COLO668 (cell line): ENCODE measurements around the gene FAIM2.
"Not testable (repeated sequence)": the region's sequence is repeated elsewhere in the genome, so short reads cannot be mapped to it uniquely, and the experiment has no call there.

Experiments used
- DNase-seq: peaks from one replicate; lab custom pipeline; 2025; ENCODE audit not compliant: unreplicated experiment; lab: John Stamatoyannopoulos, UW

Gene FAIM2

DNA sequence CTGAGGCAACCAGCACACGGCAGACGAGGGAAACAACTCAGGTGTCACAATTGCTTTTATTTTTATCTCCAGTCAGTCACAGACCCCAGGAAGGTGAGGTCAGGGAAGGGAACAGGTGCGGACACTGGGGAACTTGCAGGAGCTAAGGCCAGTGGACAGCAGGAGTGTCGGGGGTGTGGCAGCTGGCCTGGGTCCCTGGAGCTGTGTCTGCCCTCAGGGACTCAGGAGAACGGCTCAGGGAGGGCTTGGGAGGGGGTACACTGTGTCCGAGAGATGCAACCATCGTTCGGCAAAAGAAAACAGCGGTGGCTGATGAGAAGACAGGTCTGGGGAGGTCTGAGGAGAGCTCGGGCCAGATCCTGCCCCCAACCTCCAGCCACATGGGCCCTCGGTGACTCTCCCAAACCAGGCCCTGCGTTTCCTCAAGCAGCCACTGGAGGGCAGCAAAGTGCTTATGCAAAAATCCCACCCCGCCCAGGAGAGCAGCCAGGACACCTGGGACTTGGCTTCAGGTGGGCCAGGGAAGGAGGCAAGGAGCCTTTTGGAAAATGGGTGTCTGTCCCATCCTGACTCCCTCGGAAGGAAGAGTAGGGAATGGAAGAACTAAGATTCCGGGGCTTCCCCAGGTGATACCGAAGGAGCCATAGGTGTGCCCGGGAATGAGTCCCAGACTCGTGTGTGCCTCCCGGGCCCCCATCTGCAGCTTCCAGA, 36.7 kb downstream of the FAIM2 start:
- peak; percentile 38 for DNase-seq

DNA sequence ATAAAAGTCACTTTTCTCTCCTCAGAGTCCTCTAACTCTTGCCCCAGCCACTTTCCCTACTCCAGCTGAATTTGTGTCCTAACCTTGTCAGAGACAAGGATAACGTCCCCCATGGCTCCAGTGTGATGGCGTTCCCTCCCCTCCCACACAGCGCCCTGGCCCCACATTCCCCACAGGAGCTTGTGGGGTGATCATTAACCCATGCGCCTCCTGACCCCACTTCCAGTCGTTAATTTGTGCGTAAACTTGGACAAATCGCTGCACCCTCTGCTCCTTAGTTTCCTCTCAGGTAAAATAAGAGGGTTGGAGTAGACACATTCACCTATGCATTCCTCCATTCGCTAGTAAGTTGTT, 37.9 kb downstream of the FAIM2 start:
- no peak for DNase-seq

DNA sequence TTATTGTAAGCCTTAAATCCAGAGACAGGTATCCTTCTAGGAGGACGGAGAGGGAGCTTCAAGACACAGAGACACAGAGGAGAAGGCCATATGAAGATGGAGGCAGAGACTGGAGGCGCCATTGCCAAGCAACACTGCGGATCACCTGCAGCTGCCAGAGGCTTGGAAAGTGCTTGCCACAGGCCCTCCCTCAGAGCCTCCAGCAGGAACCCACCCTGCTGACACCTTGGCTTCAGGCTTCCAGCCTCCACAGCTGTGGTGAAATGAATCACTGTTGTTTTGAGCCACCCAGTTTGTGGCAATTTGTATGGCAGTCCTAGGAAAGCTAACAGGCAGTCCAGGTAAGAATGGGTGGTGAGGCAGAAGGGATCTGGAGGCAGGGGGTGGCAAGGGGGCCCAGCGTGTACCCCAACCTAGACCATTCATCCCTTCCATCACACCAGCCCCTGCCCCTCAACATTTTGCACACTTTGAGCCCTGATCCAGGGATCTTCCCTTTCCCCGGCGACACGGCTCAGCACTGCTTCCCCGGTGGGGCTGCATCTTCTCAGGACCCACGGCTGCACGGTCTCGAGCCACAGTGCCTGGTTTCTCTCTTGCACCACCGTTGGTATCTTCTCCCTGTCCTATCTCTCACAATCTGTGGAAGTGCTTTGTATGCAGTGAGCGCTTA, 38.5 kb downstream of the FAIM2 start:
- DNase-seq = no peak

DNA sequence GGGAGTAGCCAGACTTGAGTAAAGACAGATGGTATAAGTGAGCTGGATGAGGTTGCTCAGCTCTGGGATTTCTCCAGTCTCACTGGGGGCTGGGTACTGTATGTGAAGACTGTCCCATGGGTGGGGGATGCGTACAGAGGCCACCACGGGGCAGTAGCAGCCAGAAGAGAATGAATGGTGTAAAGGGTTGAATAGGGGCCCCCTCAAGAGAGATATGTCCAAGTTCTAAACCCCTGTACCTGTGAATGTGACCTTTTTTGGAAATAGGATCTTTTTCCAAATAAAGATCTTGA, 39.0 kb downstream of the FAIM2 start:
- no peak for DNase-seq

DNA sequence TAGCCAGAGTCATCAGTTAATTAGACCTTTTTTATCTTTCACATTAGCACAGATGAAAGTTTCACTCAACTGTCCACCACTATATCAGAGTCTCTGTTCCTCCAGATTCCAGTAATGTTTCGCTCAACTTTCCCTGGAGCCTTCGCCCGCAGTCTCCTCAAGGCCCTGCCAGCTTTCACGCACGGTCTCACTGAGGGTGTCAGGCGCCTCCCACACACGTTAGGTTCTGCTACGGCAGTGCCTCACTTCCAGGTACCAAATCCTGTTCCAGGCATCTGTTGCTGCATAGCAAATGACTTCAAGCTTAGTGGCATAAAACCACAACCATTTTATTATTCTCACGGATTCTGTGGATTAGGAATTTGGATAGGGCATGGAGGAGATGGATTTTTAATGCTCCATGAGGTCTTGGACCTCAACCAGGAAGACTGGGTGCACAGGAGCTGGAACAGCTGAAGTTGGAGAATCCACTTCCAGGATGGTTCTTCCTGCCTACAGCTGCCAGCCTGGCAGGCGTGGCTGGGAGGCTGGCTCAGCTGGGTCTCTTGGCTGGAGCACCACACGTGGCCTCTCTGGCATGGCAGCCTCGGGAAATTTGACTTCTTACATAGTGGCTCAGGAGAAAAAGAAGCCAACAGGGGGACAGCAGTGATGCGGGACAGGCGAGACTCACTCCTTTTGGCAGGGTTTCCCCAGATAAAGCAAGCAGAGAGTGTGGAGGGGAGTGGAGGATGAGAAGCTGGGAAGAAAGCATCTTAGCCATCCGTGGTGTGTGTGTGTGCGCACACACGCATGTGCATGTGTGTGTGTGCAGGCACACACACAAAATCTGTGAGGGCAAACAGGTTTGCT, 39.5 kb downstream of the FAIM2 start:
- DNase-seq = no peak

DNA sequence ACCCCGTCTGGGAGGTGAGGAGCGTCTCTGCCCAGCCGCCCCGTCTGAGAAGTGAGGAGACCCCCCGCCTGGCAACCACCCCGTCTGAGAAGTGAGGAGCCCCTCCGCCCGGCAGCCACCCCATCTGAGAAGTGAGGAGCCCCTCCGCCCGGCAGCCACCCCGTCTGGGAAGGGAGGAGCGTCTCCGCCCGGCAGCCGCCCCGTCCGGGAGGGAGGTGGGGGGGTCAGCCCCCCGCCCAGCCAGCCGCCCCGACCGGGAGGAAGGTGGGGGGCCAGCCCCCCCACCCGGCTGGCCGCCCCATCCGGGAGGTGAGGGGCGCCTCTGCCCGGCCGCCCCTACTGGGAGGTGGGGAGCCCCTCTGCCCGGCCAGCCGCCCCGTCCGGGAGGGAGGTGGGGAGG, 42.8 kb downstream of the FAIM2 start:
- not testable (repeated sequence) for DNase-seq

DNA sequence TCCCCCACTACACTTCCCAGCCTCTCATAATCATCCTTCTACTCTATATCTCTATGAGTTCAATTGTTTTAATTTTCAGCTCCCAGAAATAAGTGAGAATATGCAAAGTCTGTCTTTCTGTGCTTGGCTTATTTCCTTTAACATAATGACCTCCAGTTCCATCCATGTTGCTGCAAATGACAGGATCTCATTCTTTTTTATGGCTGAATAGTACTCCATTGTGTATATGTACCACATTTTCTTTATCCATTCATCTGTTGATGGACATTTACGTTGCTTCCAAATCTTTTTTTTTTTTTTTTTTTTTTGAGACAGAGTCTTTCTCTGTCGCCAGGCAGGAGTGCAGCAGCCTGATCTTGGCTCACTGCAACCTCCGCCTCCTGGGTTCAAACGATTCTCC, 47.8 kb downstream of the FAIM2 start:
- not testable (repeated sequence) for DNase-seq

DNA sequence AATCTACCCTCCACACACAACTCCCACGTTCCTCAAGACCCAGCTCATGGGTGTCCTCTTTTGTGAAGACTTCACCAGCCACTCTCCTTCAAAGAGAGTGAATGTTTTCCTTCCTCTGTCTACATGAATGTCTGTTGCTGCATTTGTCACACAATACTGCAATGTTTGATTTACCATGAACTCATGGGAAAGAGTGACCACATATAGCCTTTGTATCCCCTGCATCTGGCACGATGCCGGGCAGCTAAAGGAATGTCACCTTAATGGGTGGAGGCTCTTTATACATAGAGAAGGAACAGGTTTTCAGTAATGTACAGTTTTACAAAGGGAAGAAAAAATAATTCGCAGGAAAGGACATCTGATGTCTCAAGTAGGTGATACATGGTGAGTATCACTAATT, 48.7 kb downstream of the FAIM2 start:
- no peak for DNase-seq

DNA sequence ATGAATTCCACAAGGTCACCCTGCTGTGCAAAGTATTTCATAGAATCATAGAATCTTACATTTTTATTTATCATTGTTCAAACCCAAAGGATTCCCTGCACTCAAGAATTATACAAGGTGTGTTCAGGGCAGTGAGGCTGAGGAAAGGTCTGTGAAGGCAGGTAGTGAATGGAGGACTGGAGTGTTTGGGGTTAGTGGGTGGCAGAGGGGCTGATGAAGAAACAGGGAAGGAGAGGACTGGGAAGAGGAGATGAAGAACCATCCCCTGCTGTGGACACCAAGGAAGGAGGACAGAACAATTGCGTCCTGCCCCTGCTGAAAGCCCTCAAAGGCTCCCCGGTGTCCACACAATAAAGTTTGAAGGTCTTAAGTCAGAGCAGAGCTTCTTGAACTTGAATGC, 50.0 kb downstream of the FAIM2 start:
- DNase-seq = no peak

DNA sequence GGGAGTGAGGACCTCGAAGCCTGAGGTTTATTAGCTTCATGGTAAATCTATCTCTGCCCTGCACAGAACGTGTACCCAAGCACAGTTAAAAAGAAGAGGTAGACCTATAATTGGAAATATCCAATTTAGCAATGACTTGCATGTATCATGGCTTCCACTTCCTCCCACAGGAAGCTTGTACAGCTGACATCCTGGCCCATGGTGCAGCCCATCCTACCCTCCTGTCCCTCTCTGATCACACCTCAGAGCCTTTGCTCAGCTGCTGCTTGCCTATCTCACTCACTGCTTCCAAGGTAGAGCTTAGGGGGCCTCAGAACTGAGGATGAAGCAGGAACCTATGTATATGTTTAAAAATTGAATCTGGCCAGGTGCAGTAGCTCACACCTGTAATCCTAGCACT, 56.5 kb downstream of the FAIM2 start:
- DNase-seq = no peak

DNA sequence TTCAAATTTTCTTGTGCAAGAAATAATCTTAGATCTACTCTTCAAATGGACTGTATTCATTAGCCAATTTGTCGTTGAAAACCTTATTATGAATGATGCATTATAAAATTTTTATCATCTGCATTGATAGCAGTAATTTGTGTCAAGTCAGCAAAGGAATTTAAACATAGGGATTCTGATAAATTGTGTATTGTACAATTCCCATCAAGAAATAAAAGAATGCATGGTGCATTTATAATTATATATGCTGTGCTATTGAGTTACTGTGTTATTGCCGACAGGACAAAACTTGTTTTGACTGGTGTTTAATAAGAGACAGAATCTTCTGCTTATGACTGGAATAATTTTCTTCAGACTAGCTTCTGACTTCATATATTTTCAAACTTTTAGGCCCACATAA, 57.7 kb downstream of the FAIM2 start:
- DNase-seq = no peak

DNA sequence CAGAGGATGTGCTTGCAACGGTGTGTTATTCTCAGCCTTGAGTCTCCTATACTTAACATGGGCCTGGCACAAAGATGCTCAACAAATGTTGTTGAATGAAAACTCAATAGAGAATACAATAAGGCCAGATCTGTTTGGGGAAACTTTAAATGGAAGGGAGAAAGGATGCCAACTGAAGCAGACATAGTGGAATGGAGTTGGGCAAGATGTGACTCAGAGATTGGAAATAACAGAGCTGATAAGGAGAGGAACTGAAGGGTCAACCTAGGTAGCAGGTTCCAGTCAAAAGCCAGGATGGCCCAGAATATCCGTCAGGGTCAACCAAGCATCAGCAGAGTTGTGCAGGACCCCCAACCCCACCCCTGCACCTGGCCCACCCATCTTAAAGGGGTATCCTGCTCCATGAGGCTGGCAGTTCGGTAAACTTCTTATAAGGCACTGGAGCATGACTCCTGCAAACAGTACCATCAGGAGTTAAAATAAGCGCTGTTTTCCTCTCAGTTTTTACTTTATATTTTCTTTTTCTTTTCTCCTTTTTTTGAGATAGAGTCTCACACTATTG, 59.7 kb downstream of the FAIM2 start:
- no peak for DNase-seq

DNA sequence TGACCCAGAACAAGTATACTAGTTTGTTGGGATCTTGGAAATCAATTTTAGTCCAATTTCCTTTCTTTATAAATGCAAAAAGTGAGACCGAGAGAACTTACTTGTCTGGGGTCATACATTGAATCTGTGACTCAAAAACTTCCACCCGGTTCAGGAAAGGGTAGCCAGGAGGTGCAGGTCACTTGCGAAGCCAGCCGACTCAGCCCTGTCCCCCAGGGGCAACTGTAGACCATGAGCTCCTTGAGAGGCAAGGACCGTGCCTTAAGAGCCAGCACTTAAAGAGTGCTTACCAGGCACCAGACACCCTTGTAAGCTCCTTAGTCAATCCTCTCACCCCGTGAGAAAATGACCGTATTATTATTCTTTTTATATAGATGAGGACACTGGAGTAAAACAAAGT, 60.3 kb downstream of the FAIM2 start:
- no peak for DNase-seq

DNA sequence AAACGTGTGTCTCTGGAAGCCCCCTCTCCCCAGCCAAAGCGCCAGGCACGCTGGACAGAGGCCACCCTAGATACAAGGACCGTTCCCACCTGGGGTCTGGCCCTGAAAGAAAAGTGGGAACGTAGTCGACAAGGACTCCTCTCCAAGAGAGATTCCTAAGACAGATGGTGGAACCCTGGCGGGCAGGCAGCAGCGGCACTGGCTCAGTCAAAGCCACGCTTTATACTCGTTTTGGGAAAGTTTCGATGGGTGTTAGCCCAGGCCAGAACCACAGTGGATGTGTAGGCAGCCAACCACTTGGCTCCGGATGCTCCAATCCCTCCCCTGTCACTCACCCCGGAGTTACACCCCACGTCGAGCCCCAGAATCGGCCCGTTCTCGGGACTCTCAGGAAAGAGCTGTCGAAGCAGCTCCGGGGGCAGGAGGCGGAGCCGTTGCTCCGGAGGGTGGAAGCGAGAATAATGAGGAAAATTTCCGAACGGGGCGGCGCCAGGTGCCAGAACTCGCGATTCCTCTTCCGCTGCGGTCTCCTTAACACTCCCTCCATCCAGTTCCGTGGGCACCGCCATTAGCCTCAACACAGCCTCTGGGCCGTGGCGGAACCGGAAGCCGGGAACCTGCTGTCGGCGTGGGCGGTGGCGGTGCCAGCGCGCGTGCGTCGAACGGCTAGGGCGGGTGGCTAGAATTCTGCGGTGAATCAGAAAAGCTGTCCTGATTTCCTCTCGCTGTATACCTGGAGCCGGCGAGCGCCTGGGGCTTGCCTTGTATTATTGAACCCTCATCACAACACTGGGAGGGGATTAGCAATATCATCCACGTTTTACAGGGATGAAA, 61.0 kb downstream of the FAIM2 start, which contains the start of gene BCDIN3D:
Gene BCDIN3D (minus strand): TSS at position 588 of the 834 bp plus-strand sequence. CDS start 19 bp downstream, at position 569.
- peak; percentile 88 for DNase-seq

DNA sequence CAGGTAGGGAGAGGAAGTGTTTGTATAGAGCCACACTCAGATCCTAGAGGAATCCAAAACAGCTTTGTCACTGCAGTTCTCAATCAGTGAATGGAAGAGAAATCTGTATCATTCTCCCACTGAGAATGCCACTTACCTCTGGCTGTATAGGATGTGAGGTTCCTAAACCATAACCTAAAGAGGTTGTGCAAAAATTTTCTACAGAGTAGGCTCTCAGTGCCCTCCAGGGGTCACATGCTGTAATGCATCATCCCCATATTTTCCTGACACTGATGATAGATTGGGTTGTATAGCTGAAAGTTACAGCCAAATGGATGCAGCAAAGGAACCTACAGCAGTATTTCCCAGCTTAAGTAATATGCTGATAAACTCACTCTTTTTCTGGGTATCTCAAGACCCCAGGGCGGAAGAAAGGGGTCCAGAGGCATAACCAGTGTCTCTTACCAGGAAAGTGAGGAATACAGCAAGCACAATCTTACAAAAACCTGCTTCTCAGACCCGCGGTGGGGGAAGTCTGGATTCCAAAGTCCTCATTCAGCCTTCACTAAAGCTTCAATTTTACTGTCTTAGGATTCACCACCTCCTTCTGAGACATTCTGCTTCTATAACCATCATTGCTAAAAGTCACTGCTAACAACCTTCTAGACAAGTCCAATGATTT, 64.6 kb downstream of the FAIM2 start:
- no peak for DNase-seq

DNA sequence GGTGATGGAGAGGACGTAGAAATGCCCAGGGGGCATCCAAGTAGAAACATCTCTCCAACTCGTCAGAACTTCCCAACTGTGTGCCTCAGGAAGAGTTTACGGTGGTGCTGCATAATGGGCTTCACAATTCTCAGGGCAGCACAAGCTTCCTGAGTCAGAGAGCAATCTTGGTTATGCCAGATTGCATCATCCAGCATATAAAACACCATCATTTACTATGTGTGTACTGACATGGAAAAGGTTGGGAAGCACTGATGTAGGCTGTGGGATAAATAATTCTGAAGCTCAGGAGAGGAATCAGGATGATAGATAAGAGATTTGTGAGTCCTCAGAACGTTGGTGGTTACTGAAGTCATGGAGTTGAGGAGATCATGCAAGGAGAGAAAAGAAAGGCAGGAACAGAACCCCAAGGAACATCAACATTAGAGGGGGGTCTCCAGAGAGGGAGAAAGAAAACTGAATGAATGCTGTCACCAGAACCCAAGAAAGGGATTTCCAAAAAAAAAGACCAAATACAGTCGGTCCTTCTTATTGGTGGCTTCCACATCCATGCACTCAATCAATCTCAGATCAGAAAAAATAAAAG, 70.8 kb downstream of the FAIM2 start:
- DNase-seq = no peak

DNA sequence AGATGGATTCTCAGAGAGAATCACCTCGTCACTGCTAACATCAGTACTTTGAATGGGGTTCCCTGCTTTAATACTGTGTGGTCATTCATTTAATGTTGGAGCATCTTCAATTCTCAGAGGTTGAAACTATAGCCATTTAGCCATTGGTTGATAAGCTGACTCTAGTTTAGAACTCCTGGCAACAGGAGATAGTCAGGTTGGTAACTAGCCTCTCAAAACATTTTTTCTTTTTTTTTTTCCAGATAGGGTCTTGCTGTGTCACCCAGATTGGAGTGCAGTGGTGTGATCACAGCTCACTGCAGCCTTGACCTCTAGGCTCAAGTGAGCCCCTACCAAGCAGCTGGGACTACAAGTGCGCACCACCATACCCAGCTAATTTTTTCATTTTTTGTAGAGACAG, 72.0 kb downstream of the FAIM2 start:
- no peak for DNase-seq

DNA sequence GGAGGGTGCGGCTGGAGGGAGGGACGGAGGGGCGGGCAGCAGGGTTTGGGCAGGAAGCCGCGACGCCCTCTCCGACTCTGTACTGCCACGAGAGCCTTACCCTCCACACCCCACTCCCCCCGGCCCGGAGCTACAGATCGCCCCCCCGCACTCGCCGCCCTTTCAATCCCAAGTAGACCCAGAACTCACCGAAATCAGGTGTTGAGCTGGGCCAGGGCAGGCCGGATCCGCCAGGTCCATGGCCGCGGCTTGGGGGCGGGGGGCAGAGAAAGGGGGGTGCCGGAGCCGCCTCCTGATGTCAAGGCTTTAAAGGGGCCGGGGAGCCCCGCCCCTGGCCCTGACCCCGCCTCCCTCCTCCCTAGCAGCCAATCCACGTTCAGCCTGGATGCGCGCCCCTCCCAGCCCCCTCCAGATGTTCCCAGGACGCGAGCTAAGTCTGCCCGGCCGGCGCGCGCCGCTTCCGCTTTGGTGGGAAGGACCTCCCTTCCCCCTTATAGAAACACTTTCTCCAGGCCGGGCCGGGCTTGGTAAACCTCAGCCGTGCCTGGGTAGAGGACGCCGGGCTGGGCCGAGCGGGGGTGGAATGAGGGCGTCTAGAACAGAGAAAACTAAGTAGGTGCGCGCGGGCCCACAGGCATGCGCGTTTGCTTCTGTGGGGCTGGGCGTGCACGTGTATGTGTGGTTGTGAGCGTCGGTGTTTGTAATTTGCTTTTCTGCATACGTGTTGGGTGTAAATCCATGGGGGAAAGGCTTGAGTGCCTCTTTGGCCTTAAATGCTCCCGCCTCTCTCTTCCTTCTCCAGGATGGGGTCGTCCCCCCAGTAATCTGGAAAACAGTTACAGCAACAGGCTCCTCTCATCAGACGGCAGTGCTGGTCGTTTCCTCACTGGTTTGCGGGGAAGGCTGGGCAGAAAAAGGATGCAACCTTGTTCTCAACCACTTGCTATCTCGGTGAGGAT, 75.3 kb downstream of the FAIM2 start, which contains the start of gene NCKAP5L:
Gene NCKAP5L (minus strand): TSS at position 281 of the 959 bp plus-strand sequence. CDS start 24,369 bp downstream, outside the sequence.
- peak; percentile 87 for DNase-seq
